Prostate gland (tissue), 2 donors: ENCODE results near the gene CYSRT1. TPM values are rescaled to one million over a fixed set of nuclear protein-coding genes. Genes with fewer than 3 reads are reported as not detected.

Source experiments
- DNase-seq: peaks from one replicate; pipeline ENCODE4 v3.0.0-alpha.2; 2019; ENCODE audit warnings: low spot score
- H3K27ac ChIP-seq, 2 donors: fragments of 200-600 bp; sonication (generic); 2 replicates each; pipeline ENCODE4 v1.5.1; 2017 to 2019
- H3K27me3 ChIP-seq: fragments of 200-600 bp; sonication (generic); replicated peaks from 2 replicates; pipeline ENCODE4 v1.5.1; 2019; ENCODE audit not compliant: insufficient read depth
- H3K36me3 ChIP-seq, 2 donors: fragments of 200-600 bp; sonication (generic); 1 replicate in 1 of 2; 2 replicates in 1 of 2; pipeline versions ENCODE4 v1.5.1 to v1.8.1; 2017 to 2019
- H3K4me1 ChIP-seq: fragments of 200-600 bp; sonication (generic); replicated peaks from 2 replicates; pipeline ENCODE4 v1.5.1; 2019
- H3K4me3 ChIP-seq, 2 donors: fragments of 200-600 bp; sonication (generic); 2 replicates each; pipeline ENCODE4 v1.5.1; 2017 to 2019
- H3K9me3 ChIP-seq: fragments of 200-600 bp; sonication (generic); 2 replicates; pipeline ENCODE4 v1.5.1; 2017
- CTCF ChIP-seq, 4 experiments: fragments of 200-600 bp in 2 of 4; fragments of 450-650 bp in 2 of 4; sonication (generic) in 2 of 4; IDR thresholded peaks; 1 replicate in 3 of 4; 2 replicates in 1 of 4; pipeline ENCODE4 v1.5.1; 2016 to 2019; ENCODE audit warnings: antibody characterized with exemption in 4 of 4, mild to moderate bottlenecking in 2 of 4, moderate library complexity in 2 of 4
- POLR2A ChIP-seq: fragments of 450-650 bp; IDR thresholded peaks from one replicate; pipeline ENCODE4 v1.6.1; 2016; ENCODE audit warnings: antibody characterized with exemption, mild to moderate bottlenecking
- POLR2AphosphoS5 ChIP-seq: sonication (generic); formaldehyde crosslinking; IDR thresholded peaks from one replicate; pipeline ENCODE4 v1.6.1; 2017; ENCODE audit warnings: antibody characterized with exemption
- WGBS: methylation state at CpG from one replicate; pipeline ENCODE4 v1.1.5; 2018; 5-methylcytosine and 5-hydroxymethylcytosine counted together
- intact Hi-C: fragments of 100-400 bp; cut with DNase I; formaldehyde crosslinking; loops from one replicate; pipeline ENCODE4 v1.14.2; 2022
- total RNA-seq, 2 donors: library from RNA; depleted of rRNA; stranded (reverse); fragments of >200 nt; gene quantifications; one replicate each; pipeline ENCODE4 v1.1.0, GENCODE V29; 2016

Gene CYSRT1
- total RNA-seq, 2 donors from 2014 or later: 2.7 to 4.9 TPM

GRCh38 chr9:137252555-137253506 lies 27.9 kb downstream of the CYSRT1 start:
- TF ChIP-seq POLR2A: no peak
- TF ChIP-seq CTCF (IDR thresholded peaks at IDR 0.05): no peak
- TF ChIP-seq POLR2AphosphoS5: no peak
- no peak overlapping the region for H3K4me3 ChIP-seq
- H3K27ac ChIP-seq: no peak overlapping the region
- no peaks in the 10 kb centered on the region for H3K36me3 ChIP-seq
- DNase-seq: no peak
- WGBS: 83% methylated on average over 35 of the region's 35 CpGs
- no peaks in the 10 kb centered on the region for H3K9me3 ChIP-seq
- H3K4me1 ChIP-seq: peaks cover 12% of the 10 kb centered on the region
- intact Hi-C loops: no loop called here
- H3K27me3 ChIP-seq: no peaks in the 10 kb centered on the region

DNA sequence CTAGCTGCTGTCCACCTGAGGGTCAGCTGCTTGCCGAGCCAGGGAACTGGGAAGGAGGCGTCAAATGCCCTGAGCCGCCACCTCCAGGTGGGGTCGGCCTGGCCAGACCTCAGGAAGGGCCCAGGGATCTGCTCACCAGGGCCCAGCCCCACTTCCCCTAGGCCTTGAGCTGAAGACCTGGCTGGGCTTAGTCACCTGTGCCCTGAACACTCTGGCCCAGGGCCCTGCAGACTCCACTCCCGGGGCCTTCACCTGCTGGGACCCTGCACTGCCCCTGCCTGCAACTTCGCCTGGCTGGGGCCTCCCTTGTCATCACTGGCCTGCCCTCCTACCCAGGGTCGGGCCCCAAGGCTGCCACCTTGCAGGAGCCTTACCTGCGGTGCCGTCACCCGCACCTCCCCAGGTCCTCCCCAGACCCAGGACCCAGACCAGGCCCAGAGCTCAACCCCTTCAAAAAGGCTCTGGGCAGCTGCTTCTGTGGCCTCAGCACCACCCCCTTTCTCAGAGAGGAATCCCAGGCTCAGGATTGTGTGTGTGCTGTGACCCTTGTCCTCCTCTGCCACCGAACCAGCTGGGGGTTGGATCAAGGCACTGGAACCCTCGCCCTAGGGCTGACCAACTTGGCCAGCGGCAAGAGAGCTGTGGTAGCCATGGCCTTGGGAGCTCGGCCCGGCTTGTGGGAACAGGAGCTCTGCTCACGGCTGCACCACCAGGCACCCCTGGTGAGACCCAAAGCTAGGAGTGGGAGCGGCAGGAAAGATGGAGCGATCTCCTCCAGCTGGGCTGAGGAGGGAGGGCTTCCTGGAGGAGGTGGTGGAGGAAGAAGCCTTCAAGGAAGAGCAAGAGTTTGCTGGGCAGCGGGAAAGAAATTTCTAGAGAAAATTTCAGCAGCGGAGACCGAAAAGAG lies 29.0 kb downstream of the CYSRT1 start:
- H3K9me3 ChIP-seq: no peaks in the 10 kb centered on the region
- no peaks in the 10 kb centered on the region for H3K36me3 ChIP-seq
- TF ChIP-seq CTCF (IDR thresholded peaks at IDR 0.05): no peak
- TF ChIP-seq POLR2A: no peak
- TF ChIP-seq POLR2AphosphoS5: no peak
- H3K4me3 ChIP-seq: peak overlapping the region; percentile 96 to 97
- no peak for DNase-seq
- intact Hi-C loops: loop anchor here (2.0 kb wide), 1 partner anchor 13 kb away; the partner anchor contains the start of gene TUBB4B
- no peaks in the 10 kb centered on the region for H3K27me3 ChIP-seq
- peak overlapping the region; percentile 67 to 81 for H3K27ac ChIP-seq
- 57% methylated on average over 17 of the region's 21 CpGs for WGBS
- peaks cover 12% of the 10 kb centered on the region for H3K4me1 ChIP-seq

DNA sequence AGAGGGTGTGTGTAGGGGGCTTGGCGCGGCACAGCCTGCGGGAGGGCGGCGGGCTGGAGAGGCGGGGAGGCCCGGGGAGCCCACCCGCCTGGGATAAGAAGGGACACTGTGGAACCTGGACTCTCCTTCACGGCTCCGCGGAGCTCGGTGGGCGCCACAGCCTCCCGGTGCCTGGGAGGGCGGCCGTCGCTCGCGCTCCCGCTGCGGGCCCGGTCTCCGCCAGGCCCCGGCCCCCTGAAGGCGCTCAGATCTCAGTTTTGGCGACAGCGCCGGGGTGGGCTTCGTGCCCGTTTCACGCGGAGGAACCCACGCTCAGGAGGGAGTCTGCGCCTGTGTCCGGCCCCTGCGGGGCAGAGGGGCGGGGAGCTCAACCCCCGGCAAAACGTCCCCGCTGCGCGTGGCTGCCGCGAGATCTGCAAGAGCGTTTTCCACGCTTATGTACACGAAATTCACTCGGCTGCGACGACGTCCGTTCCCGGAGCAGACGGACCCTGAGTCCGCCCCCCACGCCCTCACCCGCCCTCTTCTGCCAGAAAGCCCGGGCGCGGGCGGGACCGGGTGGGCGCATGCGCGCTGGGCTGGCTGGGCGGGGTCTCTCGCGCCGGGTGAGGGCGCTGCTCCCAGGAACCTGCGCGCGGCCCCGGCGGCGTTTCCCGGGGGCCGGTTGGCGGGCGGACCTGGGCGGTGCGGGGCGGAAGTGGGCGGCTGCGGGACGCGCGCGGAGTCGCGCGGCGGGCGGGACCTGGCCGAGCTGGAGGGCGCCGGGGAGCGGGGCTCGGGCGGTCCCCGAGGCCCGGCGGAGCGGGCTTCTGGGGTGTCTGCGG lies 29.9 kb downstream of the CYSRT1 start, which contains the start of gene NELFB:
TSS of gene NELFB (plus strand) at position 704 of the 824 bp plus-strand sequence.
- no peaks in the 10 kb centered on the region for H3K36me3 ChIP-seq
- peak; percentile 88 for DNase-seq
- peak within 1 kb of the TSS; percentile 73 to 81 for H3K27ac ChIP-seq
- intact Hi-C loops: loop anchor here (2.0 kb wide), 1 partner anchor 14 kb away; the partner anchor contains the start of gene TUBB4B
- 2% methylated on average over 83 of the region's 105 CpGs for WGBS
- H3K4me3 ChIP-seq: peak within 1 kb of the TSS; percentile 96 to 97
- H3K4me1 ChIP-seq: peaks cover 12% of the 10 kb centered on the region
- TF ChIP-seq POLR2AphosphoS5 (peak; percentile 79), POLR2A (peak; percentile 84), CTCF (IDR thresholded peaks at IDR 0.05) (peak in 3 of 4 experiments; percentile 14 to 49 (median 16))
- H3K27me3 ChIP-seq: no peaks in the 10 kb centered on the region
- no peaks in the 10 kb centered on the region for H3K9me3 ChIP-seq

GRCh38 chr9:137255448-137256114 lies 30.6 kb downstream of the CYSRT1 start:
- no peaks in the 10 kb centered on the region for H3K36me3 ChIP-seq
- no peak for DNase-seq
- H3K27me3 ChIP-seq: no peaks in the 10 kb centered on the region
- intact Hi-C loops: loop anchor here (2.0 kb wide), 1 partner anchor 15 kb away; the partner anchor contains the start of gene TUBB4B
- TF ChIP-seq POLR2AphosphoS5 (no peak), POLR2A (no peak), CTCF (IDR thresholded peaks at IDR 0.05) (no peak)
- H3K9me3 ChIP-seq: no peaks in the 10 kb centered on the region
- H3K4me3 ChIP-seq: peak overlapping the region; percentile 96 to 97
- WGBS: 2% methylated on average over 42 of the region's 51 CpGs
- H3K4me1 ChIP-seq: peaks cover 12% of the 10 kb centered on the region
- peak overlapping the region; percentile 73 to 81 for H3K27ac ChIP-seq
